Adrenal gland (tissue), 12 donors: ENCODE data around the gene CAMTA1. TPM values are rescaled to one million over a fixed set of nuclear protein-coding genes. Genes with fewer than 3 reads are reported as not detected.
A peak's percentile ranks its signal among the peaks of the same experiment; 100 is the strongest.
"Not testable (repeated sequence)": the region's sequence is repeated elsewhere in the genome, so short reads cannot be mapped to it uniquely, and the experiment has no call there.

Experiments used
- DNase-seq, 7 donors: peaks; one replicate each; pipeline ENCODE4 v3.0.0-alpha.2; 2019 to 2020
- H3K27ac ChIP-seq, 5 donors: fragments of 200-600 bp; sonication (generic) in 4 of 5; 1 replicate in 3 of 5; 2 replicates in 2 of 5; pipeline versions ENCODE4 v1.5.1 to v1.8.0; 2016 to 2020; ENCODE audit warnings: mild to moderate bottlenecking in 1 of 5
- H3K27me3 ChIP-seq: fragments of 200-600 bp; 2 replicates; pipeline ENCODE4 v1.8.0; 2021
- H3K36me3 ChIP-seq, 2 donors: fragments of 200-600 bp; replicated peaks in 1 of 2; 1 replicate in 1 of 2; 2 replicates in 1 of 2; pipeline versions ENCODE4 v1.5.1 to v1.8.0; 2018 to 2022
- H3K4me1 ChIP-seq, 2 donors: fragments of 200-600 bp; replicated peaks in 1 of 2; 1 replicate in 1 of 2; 2 replicates in 1 of 2; pipeline versions ENCODE4 v1.5.1 to v1.8.0; 2018 to 2021
- H3K4me3 ChIP-seq, 4 donors: fragments of 200-600 bp; sonication (generic) in 3 of 4; one replicate each; pipeline ENCODE4 v1.5.1; 2016 to 2018
- H3K9me3 ChIP-seq, 3 donors: fragments of 200-600 bp; sonication (generic) in 1 of 3; replicated peaks in 1 of 3; 1 replicate in 2 of 3; 2 replicates in 1 of 3; pipeline versions ENCODE4 v1.5.1 to v1.8.0; 2016 to 2021
- POLR2A ChIP-seq, 2 donors: fragments of 450-650 bp; IDR thresholded peaks; one replicate each; pipeline ENCODE4 v1.6.1; 2017; ENCODE audit warnings: antibody characterized with exemption in 2 of 2, mild to moderate bottlenecking in 2 of 2, moderate library complexity in 1 of 2
- WGBS, 4 donors: extraction: QIAGEN DNeasy Blood & Tissue Kit in 2 of 4; methylation state at CpG; one replicate each; pipeline versions ENCODE4 v1.1.5 to v1.1.7; 2013 to 2017; 5-methylcytosine and 5-hydroxymethylcytosine counted together
- intact Hi-C, 2 donors: fragments of 100-400 bp; cut with DNase I; formaldehyde crosslinking; loops; one replicate each; pipeline versions ENCODE4 v1.14.1 to v1.15.0; 2022 to 2023
- polyA plus RNA-seq, 3 donors: library from polyadenylated mRNA; stranded (reverse); fragments of 200-250 nt in 2 of 3; fragments of 350-450 nt in 1 of 3; fragmentation: Illumina TruSeq in 1 of 3; extraction: RNeasy Lipid Tissue Mini Kit (QIAGEN cat#74804) in 1 of 3; gene quantifications; one replicate each; pipeline ENCODE4 v1.2.3, GENCODE V29; 2013 to 2014
- total RNA-seq, 9 donors: library from RNA; depleted of rRNA in 4 of 9; stranded (reverse); fragments of >200 nt in 4 of 9; fragments of 120-200 nt in 1 of 9; fragmentation: NEBNext Ultra II Directional in 1 of 9; extraction: Animal tissue kit (Norgen Biotek cat#: 25700) in 1 of 9; gene quantifications; one replicate each; pipeline versions ENCODE4 v1.1.0 to v1.2.4, GENCODE V29; 2013 to 2023
- TF ChIP-seq, protein P1 (sequence below), 6 experiments: fragments of 450-650 bp in 4 of 6; fragments of 200-600 bp in 2 of 6; sonication (generic) in 1 of 6; IDR thresholded peaks; 1 replicate in 5 of 6; 2 replicates in 1 of 6; pipeline versions ENCODE4 v1.5.1 to v1.8.0; 2016 to 2021; ENCODE audit warnings: antibody characterized with exemption in 6 of 6, mild to moderate bottlenecking in 2 of 6, moderate library complexity in 1 of 6
- donor health status: healthy with polysubstance abuse.
- donor health status: Bipolar disorder and iron deficiency.
- donor health status: DM: yes; HTN: yes; CAD: no.
- donor health status: DM: no; HTN: no; CAD: no.
- donor health status: DM: no; HTN: no; CAD: no.
- donor health status: DM: yes; HTN: yes; CAD: no.

Gene CAMTA1
- total and polyA plus RNA-seq, 12 donors = 62.9 to 141 (median 96.9) TPM

DNA sequence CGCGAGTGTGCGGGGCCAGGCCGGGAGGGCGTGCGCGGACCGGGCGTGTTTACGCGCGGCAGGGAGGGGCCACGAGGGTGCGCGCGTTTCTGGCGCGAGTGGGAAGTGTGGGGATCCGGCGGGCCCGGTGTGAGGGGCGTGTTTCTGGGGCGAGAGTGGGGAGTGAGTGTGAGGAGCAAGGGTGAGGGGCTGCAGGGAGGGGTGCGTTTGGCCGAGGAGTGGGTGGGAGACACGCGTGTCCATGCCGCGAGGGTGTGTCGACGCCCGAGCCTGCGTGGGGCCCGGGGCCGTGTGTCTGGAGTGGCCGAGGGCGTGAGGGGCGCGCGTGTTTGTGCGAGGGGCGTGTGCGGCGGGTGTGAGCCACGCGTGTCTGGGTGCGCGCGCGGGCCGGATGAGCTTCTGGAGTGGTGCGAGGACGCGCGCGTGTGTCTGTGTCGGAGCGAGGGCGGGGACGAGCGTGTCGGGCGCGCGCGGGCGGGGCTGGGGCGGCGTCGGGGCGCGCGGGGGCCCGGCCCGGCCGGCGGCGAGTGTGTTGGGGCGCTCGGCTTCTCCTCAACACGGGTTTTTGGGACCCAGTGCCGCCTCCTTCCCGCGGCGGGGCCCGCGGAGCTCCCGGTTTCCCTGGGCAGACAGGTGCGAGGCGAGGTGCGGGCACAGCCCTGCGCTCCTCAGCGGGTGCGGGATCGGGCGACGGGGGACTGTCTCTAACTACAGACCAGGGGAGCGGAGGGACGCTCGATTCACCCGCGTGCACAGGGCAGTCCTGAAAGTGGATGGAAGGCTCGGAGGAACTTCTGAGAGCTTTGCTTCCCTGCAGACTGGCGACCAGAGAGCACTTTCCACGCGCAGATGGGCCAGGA is 920.0 kb downstream of the CAMTA1 start:
- Histone ChIP-seq H3K9me3 (no peaks in the 10 kb centered on the region), H3K4me3 (peak overlapping the region in 1 of 4 donors; percentile 49), H3K27ac (peak overlapping the region in 2 of 5 donors; percentile 40 to 52), H3K36me3 (no peaks in the 10 kb centered on the region), H3K4me1 (no peaks in the 10 kb centered on the region), H3K27me3 (no peaks in the 10 kb centered on the region)
- TF ChIP-seq POLR2A (IDR thresholded peaks at IDR 0.05) = no peak
- TF ChIP-seq, protein P1, sequence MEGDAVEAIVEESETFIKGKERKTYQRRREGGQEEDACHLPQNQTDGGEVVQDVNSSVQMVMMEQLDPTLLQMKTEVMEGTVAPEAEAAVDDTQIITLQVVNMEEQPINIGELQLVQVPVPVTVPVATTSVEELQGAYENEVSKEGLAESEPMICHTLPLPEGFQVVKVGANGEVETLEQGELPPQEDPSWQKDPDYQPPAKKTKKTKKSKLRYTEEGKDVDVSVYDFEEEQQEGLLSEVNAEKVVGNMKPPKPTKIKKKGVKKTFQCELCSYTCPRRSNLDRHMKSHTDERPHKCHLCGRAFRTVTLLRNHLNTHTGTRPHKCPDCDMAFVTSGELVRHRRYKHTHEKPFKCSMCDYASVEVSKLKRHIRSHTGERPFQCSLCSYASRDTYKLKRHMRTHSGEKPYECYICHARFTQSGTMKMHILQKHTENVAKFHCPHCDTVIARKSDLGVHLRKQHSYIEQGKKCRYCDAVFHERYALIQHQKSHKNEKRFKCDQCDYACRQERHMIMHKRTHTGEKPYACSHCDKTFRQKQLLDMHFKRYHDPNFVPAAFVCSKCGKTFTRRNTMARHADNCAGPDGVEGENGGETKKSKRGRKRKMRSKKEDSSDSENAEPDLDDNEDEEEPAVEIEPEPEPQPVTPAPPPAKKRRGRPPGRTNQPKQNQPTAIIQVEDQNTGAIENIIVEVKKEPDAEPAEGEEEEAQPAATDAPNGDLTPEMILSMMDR (IDR thresholded peaks at IDR 0.05) = no peak
- peak in 3 of 7 donors; percentile 6 to 30 (median 20) for DNase-seq
- WGBS, 4 donors = 5 to 6% (median 6%) methylated on average over 38 to 106 of the region's 106 CpGs
- intact Hi-C loops = no loop called here

DNA sequence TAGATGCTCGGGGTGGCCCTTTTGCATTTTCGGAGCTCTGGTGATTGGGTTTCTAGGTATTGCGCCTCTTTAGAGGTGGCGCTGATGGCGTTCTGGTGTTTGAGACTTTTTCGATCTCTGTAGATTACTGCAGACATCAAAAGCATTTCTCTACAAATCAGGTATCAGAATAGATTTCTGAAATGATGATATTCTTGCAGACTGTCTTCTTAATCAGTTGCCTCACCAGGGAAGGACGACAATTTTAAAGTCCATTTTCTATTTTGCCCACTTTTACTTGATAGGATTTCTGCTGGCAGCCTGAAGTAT is 920.6 kb downstream of the CAMTA1 start:
- Histone ChIP-seq H3K4me3 (peak overlapping the region in 1 of 4 donors; percentile 49), H3K4me1 (no peaks in the 10 kb centered on the region), H3K9me3 (no peaks in the 10 kb centered on the region), H3K27me3 (no peaks in the 10 kb centered on the region), H3K27ac (peak overlapping the region in 1 of 5 donors; percentile 52), H3K36me3 (no peaks in the 10 kb centered on the region)
- no peak for TF ChIP-seq POLR2A (IDR thresholded peaks at IDR 0.05)
- TF ChIP-seq, protein P1 (IDR thresholded peaks at IDR 0.05) = no peak
- WGBS, 4 donors = 41 to 60% (median 47%) methylated on average over 7 of the region's 7 CpGs
- intact Hi-C loops = no loop called here
- DNase-seq = no peak

DNA sequence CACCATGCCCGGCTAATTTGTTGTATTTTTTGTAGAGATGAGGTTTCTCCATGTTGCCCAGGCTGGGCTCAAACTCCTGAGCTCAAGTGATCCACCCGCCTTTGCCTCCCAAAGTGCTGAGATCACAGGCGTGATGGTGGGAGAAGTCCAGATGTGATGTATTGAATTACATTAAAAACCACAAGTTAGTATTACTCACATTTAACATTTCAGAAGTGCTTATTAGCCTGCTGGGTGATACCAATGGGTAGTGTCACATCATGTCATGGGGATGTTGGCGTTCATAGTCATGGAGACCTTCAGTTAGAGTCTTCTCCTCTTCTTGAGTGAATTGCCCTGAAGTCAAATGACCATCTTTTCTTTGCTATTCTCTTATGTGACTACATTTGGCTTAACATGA is 922.3 kb downstream of the CAMTA1 start:
- no peak overlapping the region for H3K27ac ChIP-seq
- H3K27me3 ChIP-seq = no peaks in the 10 kb centered on the region
- no peak overlapping the region for H3K4me3 ChIP-seq
- no peak for DNase-seq
- H3K4me1 ChIP-seq = no peaks in the 10 kb centered on the region
- H3K9me3 ChIP-seq = no peaks in the 10 kb centered on the region
- H3K36me3 ChIP-seq = no peaks in the 10 kb centered on the region
- 85 to 90% (median 88%) methylated on average over 4 of the region's 4 CpGs for WGBS, 4 donors
- intact Hi-C loops = no loop called here
- TF ChIP-seq POLR2A (IDR thresholded peaks at IDR 0.05) = no peak
- TF ChIP-seq, protein P1 (IDR thresholded peaks at IDR 0.05) = no peak

DNA sequence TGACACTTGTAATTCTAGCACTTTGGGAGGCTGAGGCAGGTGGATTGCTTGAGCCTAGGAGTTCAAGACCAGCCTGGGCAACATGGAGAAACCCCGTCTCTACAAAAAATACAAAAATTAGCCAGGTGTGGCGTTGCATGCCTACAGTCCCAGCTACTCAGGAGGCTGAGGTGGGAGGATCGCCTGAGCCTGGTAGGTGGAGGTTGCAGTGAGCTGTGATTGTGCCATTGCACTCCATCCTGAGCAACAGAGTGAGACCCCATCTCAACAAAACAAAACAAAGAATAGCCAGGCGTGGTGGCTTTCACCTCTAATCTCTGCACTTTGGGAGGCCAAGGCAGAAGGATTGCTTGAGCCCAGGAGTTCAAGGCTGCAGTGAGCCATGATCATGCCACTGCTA is 922.8 kb downstream of the CAMTA1 start:
- DNase-seq, H3K36me3 ChIP-seq, H3K27me3 ChIP-seq, intact Hi-C loops, H3K9me3 ChIP-seq, H3K4me1 ChIP-seq, H3K4me3 ChIP-seq, H3K27ac ChIP-seq: not testable (repeated sequence)
- 79 to 86% (median 85%) methylated on average over 4 of the region's 4 CpGs for WGBS, 4 donors

DNA sequence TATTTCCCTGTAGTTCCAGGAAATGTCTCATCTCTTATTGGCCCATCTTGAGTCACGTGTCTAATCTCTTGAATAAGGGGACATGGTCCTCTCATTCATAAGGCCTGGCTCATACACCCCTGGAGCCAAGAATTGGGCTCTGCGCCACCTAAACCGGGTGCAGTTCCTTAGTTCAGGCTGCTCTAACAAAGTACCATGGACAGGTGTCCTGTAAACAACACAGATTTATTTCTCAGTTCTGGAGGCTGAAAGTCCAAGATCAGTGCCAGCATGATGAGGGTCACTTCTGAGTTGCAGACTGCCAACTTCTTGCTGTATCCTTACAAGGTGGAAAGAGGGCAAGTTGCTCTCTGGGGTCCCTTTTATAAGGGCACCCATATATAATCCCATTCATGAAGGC is 925.6 kb downstream of the CAMTA1 start:
- Histone ChIP-seq H3K36me3 (no peaks in the 10 kb centered on the region), H3K4me1 (no peaks in the 10 kb centered on the region), H3K4me3 (no peak overlapping the region), H3K27me3 (no peaks in the 10 kb centered on the region), H3K27ac (no peak overlapping the region), H3K9me3 (no peaks in the 10 kb centered on the region)
- intact Hi-C loops = no loop called here
- no peak for DNase-seq
- 76 to 95% (median 84%) methylated on average over 3 of the region's 3 CpGs for WGBS, 4 donors
- no peak for TF ChIP-seq POLR2A (IDR thresholded peaks at IDR 0.05)
- TF ChIP-seq, protein P1 (IDR thresholded peaks at IDR 0.05) = no peak
